Measurements from ENCODE around the gene TRIM2.

The TRIM2 gene

GRCh38 chr4:153318696-153319320, 114.6 kb downstream of the TRIM2 start:
- WGBS (ENCODE audit: extremely low coverage, insufficient coverage, low lambda C conversion rate): no CpG with 5 or more reads among the region's 2 CpGs
- Histone ChIP-seq H4K5ac (ENCODE audit: low read length) (no peak overlapping the region), H3K36me3 (ENCODE audit: control insufficient read depth, insufficient read depth, low read length) (no peaks in the 10 kb centered on the region)

GRCh38 chr4:153322791-153323190, 118.5 kb downstream of the TRIM2 start:
- Histone ChIP-seq H2BK5ac (ENCODE audit: low read length) (no peak overlapping the region), H2AK5ac (ENCODE audit: low read length) (no peak overlapping the region), H4K5ac (ENCODE audit: low read length) (no peak overlapping the region), H3K4me3 (ENCODE audit: low read length) (no peak overlapping the region), H3K9ac (ENCODE audit: low read length) (no peak overlapping the region), H2BK15ac (replicated peaks; ENCODE audit: low read depth) (no peak overlapping the region), H2BK120ac (ENCODE audit: low read depth, low read length) (no peak overlapping the region), H3K27me3 (ENCODE audit: insufficient read depth, low read length, poor library complexity) (no peaks in the 10 kb centered on the region), H3K36me3 (ENCODE audit: control insufficient read depth, insufficient read depth, low read length) (no peaks in the 10 kb centered on the region), H3K4ac (ENCODE audit: low read depth, low read length) (no peak overlapping the region), H3K18ac (ENCODE audit: low read length) (no peak overlapping the region), H3K27ac (ENCODE audit: low read depth, low read length) (no peak overlapping the region), H3K4me2 (ENCODE audit: low read length) (no peak overlapping the region), H4K8ac (ENCODE audit: low read depth, low read length) (no peak overlapping the region), H3K23ac (ENCODE audit: low read length) (no peak overlapping the region), H3K4me1 (ENCODE audit: control insufficient read depth, low read depth, low read length) (no peaks in the 10 kb centered on the region), H3K79me1 (ENCODE audit: low read length) (no peaks in the 10 kb centered on the region), H3K56ac (ENCODE audit: low read length) (no peak overlapping the region), H3K79me2 (ENCODE audit: control insufficient read depth, insufficient read depth, low read length) (no peaks in the 10 kb centered on the region)
- no CpG with 5 or more reads among the region's 6 CpGs for WGBS (ENCODE audit: extremely low coverage, insufficient coverage, low lambda C conversion rate)
- DNase-seq: no peak

More at GRCh38 chr4:153318696-153319320, 114.6 kb downstream of the TRIM2 start:
- no peak overlapping the region for H2BK15ac ChIP-seq (replicated peaks; ENCODE audit: low read depth)
- no peak overlapping the region for H3K4me3 ChIP-seq (ENCODE audit: low read length)
- DNase-seq: peak; percentile 46
- no peak overlapping the region for H2BK120ac ChIP-seq (ENCODE audit: low read depth, low read length)
- H3K9ac ChIP-seq (ENCODE audit: low read length): no peak overlapping the region
- H3K4me2 ChIP-seq (ENCODE audit: low read length): no peak overlapping the region
- H3K18ac ChIP-seq (ENCODE audit: low read length): no peak overlapping the region
- no peak overlapping the region for H2BK5ac ChIP-seq (ENCODE audit: low read length)
- H3K4me1 ChIP-seq (ENCODE audit: control insufficient read depth, low read depth, low read length): no peaks in the 10 kb centered on the region
- H3K56ac ChIP-seq (ENCODE audit: low read length): no peak overlapping the region
- no peak overlapping the region for H3K4ac ChIP-seq (ENCODE audit: low read depth, low read length)
- H2AK5ac ChIP-seq (ENCODE audit: low read length): no peak overlapping the region
- H3K23ac ChIP-seq (ENCODE audit: low read length): no peak overlapping the region
- no peaks in the 10 kb centered on the region for H3K27me3 ChIP-seq (ENCODE audit: insufficient read depth, low read length, poor library complexity)
- no peak overlapping the region for H3K27ac ChIP-seq (ENCODE audit: low read depth, low read length)
- H4K8ac ChIP-seq (ENCODE audit: low read depth, low read length): no peak overlapping the region
- no peaks in the 10 kb centered on the region for H3K79me2 ChIP-seq (ENCODE audit: control insufficient read depth, insufficient read depth, low read length)
- no peaks in the 10 kb centered on the region for H3K79me1 ChIP-seq (ENCODE audit: low read length)

GRCh38 chr4:153324046-153324445, 119.8 kb downstream of the TRIM2 start:
- Histone ChIP-seq H4K5ac (ENCODE audit: low read length) (no peak overlapping the region), H2BK120ac (ENCODE audit: low read depth, low read length) (no peak overlapping the region), H3K79me2 (ENCODE audit: control insufficient read depth, insufficient read depth, low read length) (no peaks in the 10 kb centered on the region), H2BK5ac (ENCODE audit: low read length) (no peak overlapping the region), H3K4me2 (ENCODE audit: low read length) (no peak overlapping the region), H4K8ac (ENCODE audit: low read depth, low read length) (no peak overlapping the region), H3K27ac (ENCODE audit: low read depth, low read length) (no peak overlapping the region), H3K56ac (ENCODE audit: low read length) (no peak overlapping the region), H3K4me1 (ENCODE audit: control insufficient read depth, low read depth, low read length) (no peaks in the 10 kb centered on the region), H3K36me3 (ENCODE audit: control insufficient read depth, insufficient read depth, low read length) (no peaks in the 10 kb centered on the region), H3K9ac (ENCODE audit: low read length) (no peak overlapping the region), H3K18ac (ENCODE audit: low read length) (no peak overlapping the region), H3K4me3 (ENCODE audit: low read length) (no peak overlapping the region), H3K4ac (ENCODE audit: low read depth, low read length) (no peak overlapping the region), H3K27me3 (ENCODE audit: insufficient read depth, low read length, poor library complexity) (no peaks in the 10 kb centered on the region), H2AK5ac (ENCODE audit: low read length) (no peak overlapping the region), H3K23ac (ENCODE audit: low read length) (no peak overlapping the region), H3K79me1 (ENCODE audit: low read length) (no peaks in the 10 kb centered on the region), H2BK15ac (replicated peaks; ENCODE audit: low read depth) (no peak overlapping the region)
- WGBS (ENCODE audit: extremely low coverage, insufficient coverage, low lambda C conversion rate): no CpG with 5 or more reads among the region's 3 CpGs
- DNase-seq: no peak

GRCh38 chr4:153325558-153325957, 121.3 kb downstream of the TRIM2 start:
- H3K56ac ChIP-seq (ENCODE audit: low read length): no peak overlapping the region
- no peak overlapping the region for H3K4me2 ChIP-seq (ENCODE audit: low read length)
- H3K18ac ChIP-seq (ENCODE audit: low read length): no peak overlapping the region
- no peaks in the 10 kb centered on the region for H3K27me3 ChIP-seq (ENCODE audit: insufficient read depth, low read length, poor library complexity)
- H3K4ac ChIP-seq (ENCODE audit: low read depth, low read length): no peak overlapping the region
- no peaks in the 10 kb centered on the region for H3K4me1 ChIP-seq (ENCODE audit: control insufficient read depth, low read depth, low read length)
- no peak overlapping the region for H2BK5ac ChIP-seq (ENCODE audit: low read length)
- no peaks in the 10 kb centered on the region for H3K79me2 ChIP-seq (ENCODE audit: control insufficient read depth, insufficient read depth, low read length)
- DNase-seq: no peak
- H3K27ac ChIP-seq (ENCODE audit: low read depth, low read length): no peak overlapping the region
- no peak overlapping the region for H3K4me3 ChIP-seq (ENCODE audit: low read length)
- H3K79me1 ChIP-seq (ENCODE audit: low read length): no peaks in the 10 kb centered on the region
- no peak overlapping the region for H4K5ac ChIP-seq (ENCODE audit: low read length)
- H3K23ac ChIP-seq (ENCODE audit: low read length): no peak overlapping the region
- no peak overlapping the region for H2BK15ac ChIP-seq (replicated peaks; ENCODE audit: low read depth)
- no peaks in the 10 kb centered on the region for H3K36me3 ChIP-seq (ENCODE audit: control insufficient read depth, insufficient read depth, low read length)
- no peak overlapping the region for H2BK120ac ChIP-seq (ENCODE audit: low read depth, low read length)
- H3K9ac ChIP-seq (ENCODE audit: low read length): no peak overlapping the region
- no CpG with 5 or more reads among the region's 2 CpGs for WGBS (ENCODE audit: extremely low coverage, insufficient coverage, low lambda C conversion rate)
- no peak overlapping the region for H2AK5ac ChIP-seq (ENCODE audit: low read length)
- H4K8ac ChIP-seq (ENCODE audit: low read depth, low read length): no peak overlapping the region

GRCh38 chr4:153326513-153326912, 122.3 kb downstream of the TRIM2 start:
- Histone ChIP-seq H3K4me1 (ENCODE audit: control insufficient read depth, low read depth, low read length) (no peaks in the 10 kb centered on the region), H3K18ac (ENCODE audit: low read length) (no peak overlapping the region), H3K27me3 (ENCODE audit: insufficient read depth, low read length, poor library complexity) (no peaks in the 10 kb centered on the region), H2BK15ac (replicated peaks; ENCODE audit: low read depth) (no peak overlapping the region), H3K36me3 (ENCODE audit: control insufficient read depth, insufficient read depth, low read length) (no peaks in the 10 kb centered on the region), H3K4me3 (ENCODE audit: low read length) (no peak overlapping the region), H3K79me1 (ENCODE audit: low read length) (no peaks in the 10 kb centered on the region), H4K5ac (ENCODE audit: low read length) (no peak overlapping the region), H2AK5ac (ENCODE audit: low read length) (no peak overlapping the region), H3K56ac (ENCODE audit: low read length) (no peak overlapping the region), H4K8ac (ENCODE audit: low read depth, low read length) (no peak overlapping the region), H3K27ac (ENCODE audit: low read depth, low read length) (no peak overlapping the region), H3K23ac (ENCODE audit: low read length) (no peak overlapping the region), H2BK120ac (ENCODE audit: low read depth, low read length) (no peak overlapping the region), H3K9ac (ENCODE audit: low read length) (no peak overlapping the region), H3K79me2 (ENCODE audit: control insufficient read depth, insufficient read depth, low read length) (no peaks in the 10 kb centered on the region), H3K4ac (ENCODE audit: low read depth, low read length) (no peak overlapping the region), H3K4me2 (ENCODE audit: low read length) (no peak overlapping the region), H2BK5ac (ENCODE audit: low read length) (no peak overlapping the region)
- DNase-seq: no peak
- no CpG with 5 or more reads among the region's 11 CpGs for WGBS (ENCODE audit: extremely low coverage, insufficient coverage, low lambda C conversion rate)

- no peak overlapping the region for H4K5ac ChIP-seq (ENCODE audit: low read length)
- H3K9ac ChIP-seq (ENCODE audit: low read length): no peak overlapping the region
- H3K4ac ChIP-seq (ENCODE audit: low read depth, low read length): no peak overlapping the region
- H3K56ac ChIP-seq (ENCODE audit: low read length): no peak overlapping the region
- H3K27me3 ChIP-seq (ENCODE audit: insufficient read depth, low read length, poor library complexity): no peaks in the 10 kb centered on the region
- no peak for DNase-seq
- H2AK5ac ChIP-seq (ENCODE audit: low read length): no peak overlapping the region
- H3K36me3 ChIP-seq (ENCODE audit: control insufficient read depth, insufficient read depth, low read length): no peaks in the 10 kb centered on the region
- H3K79me1 ChIP-seq (ENCODE audit: low read length): no peaks in the 10 kb centered on the region
- WGBS (ENCODE audit: extremely low coverage, insufficient coverage, low lambda C conversion rate): no CpG with 5 or more reads among the region's 1 CpG
- no peak overlapping the region for H3K27ac ChIP-seq (ENCODE audit: low read depth, low read length)
- no peak overlapping the region for H4K8ac ChIP-seq (ENCODE audit: low read depth, low read length)
- no peaks in the 10 kb centered on the region for H3K4me1 ChIP-seq (ENCODE audit: control insufficient read depth, low read depth, low read length)
- H3K4me3 ChIP-seq (ENCODE audit: low read length): no peak overlapping the region
- H3K18ac ChIP-seq (ENCODE audit: low read length): no peak overlapping the region
- H3K23ac ChIP-seq (ENCODE audit: low read length): no peak overlapping the region
- H3K79me2 ChIP-seq (ENCODE audit: control insufficient read depth, insufficient read depth, low read length): no peaks in the 10 kb centered on the region
- no peak overlapping the region for H2BK120ac ChIP-seq (ENCODE audit: low read depth, low read length)
- no peak overlapping the region for H3K4me2 ChIP-seq (ENCODE audit: low read length)
- no peak overlapping the region for H2BK5ac ChIP-seq (ENCODE audit: low read length)
- no peak overlapping the region for H2BK15ac ChIP-seq (replicated peaks; ENCODE audit: low read depth)
Measured at GRCh38 chr4:153327247-153327646, 123.0 kb downstream of the TRIM2 start.

Data from mesendoderm (in vitro differentiated cells).